Measurements from ENCODE around the gene PHETA1. TPM values are rescaled to one million over a fixed set of nuclear protein-coding genes. Genes with fewer than 3 reads are reported as not detected.
"Not testable (repeated sequence)": the region's sequence is repeated elsewhere in the genome, so short reads cannot be mapped to it uniquely, and the experiment has no call there.

Gene PHETA1
- total and polyA plus RNA-seq, 2 donors (not counting 1 experiment from before 2014, with no cell fraction given) = 7.4 to 9.4 TPM

DNA sequence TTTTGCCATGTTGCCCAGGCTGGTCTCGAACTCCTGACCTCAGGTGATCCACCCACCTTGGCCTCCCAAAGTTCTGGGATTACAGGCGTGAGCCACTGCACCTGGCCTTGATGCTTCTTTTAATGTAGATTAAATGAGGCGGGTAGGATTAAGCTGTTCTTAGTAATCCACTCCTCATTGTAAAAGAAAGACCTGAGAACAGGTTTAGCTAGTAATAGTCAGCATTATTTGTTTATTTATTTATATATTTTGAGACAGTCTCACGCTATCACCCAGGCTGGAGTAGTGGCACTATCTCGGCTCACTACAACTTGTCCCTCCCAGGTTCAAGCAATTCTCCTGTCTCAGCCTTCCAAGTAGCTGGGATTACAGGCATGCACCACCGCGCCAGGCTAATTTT, 27.4 kb upstream of the PHETA1 start:
- H2AFZ ChIP-seq (ENCODE audit: insufficient read depth, low read depth, low read length, poor library complexity, severe bottlenecking); H3K79me2 ChIP-seq (ENCODE audit: control insufficient read depth, insufficient read depth, low read length); H3K9ac ChIP-seq (ENCODE audit: low read length); H3K27me3 Mint-ChIP-seq; H3K4me3 ChIP-seq (ENCODE audit: control extremely low read depth in 1 of 5, extremely low read depth in 1 of 5, insufficient read depth in 1 of 5, low read depth in 2 of 5, low read length in 4 of 5); H3K9me3 Mint-ChIP-seq (ENCODE audit: insufficient read depth); H3K27me3 ChIP-seq (replicated peaks in 1 of 4; ENCODE audit: control extremely low read depth in 1 of 4, control insufficient read depth in 3 of 4, insufficient read depth in 4 of 4, low read length in 3 of 4); H3K27ac Mint-ChIP-seq; DNase-seq; H3K36me3 ChIP-seq (replicated peaks in 1 of 2; ENCODE audit: control extremely low read depth in 1 of 2, control insufficient read depth in 1 of 2, extremely low read depth in 1 of 2, insufficient read depth in 2 of 2, low read length in 1 of 2); H3K9me3 ChIP-seq (ENCODE audit: control extremely low read depth in 1 of 3, control insufficient read depth in 2 of 3, insufficient read depth in 1 of 3, low read length in 2 of 3); H4K20me1 ChIP-seq (ENCODE audit: control insufficient read depth, insufficient read depth, low read length, poor library complexity, severe bottlenecking); intact Hi-C loops (cut with micrococcal nuclease); ATAC-seq (ENCODE audit: low read depth); H3K27ac ChIP-seq (ENCODE audit: low read length in 2 of 2); H3K4me2 ChIP-seq (replicated peaks; ENCODE audit: low read depth, low read length, poor library complexity, severe bottlenecking); H3K4me3 Mint-ChIP-seq: not testable (repeated sequence)
- ChIA-PET POLR2A (interaction anchor here (1.0 to 1.9 kb wide), 3 partner anchors 27 to 132 kb away, joined by 3 to 7 read pairs (median 3); no protein-coding TSS in a partner anchor), CTCF (interaction anchor here (0.6 to 22.7 kb wide), 40 partner anchors 8 to 998 kb away, joined by 3 to 1472 read pairs (median 6); partner anchors contain the start of genes ACAD10, BRAP, PHETA1 and SH2B3)
- H3K4me1 ChIP-seq (ENCODE audit: control insufficient read depth in 2 of 2, insufficient read depth in 2 of 2, low read length in 2 of 2) = peaks cover 6 to 24% of the 10 kb centered on the region in 2 donors
- WGBS (ENCODE audit: insufficient coverage) = 100% methylated on average over 1 of the region's 7 CpGs
- peaks cover 28% of the 10 kb centered on the region for H3K4me1 Mint-ChIP-seq

- Mint-ChIP-seq H3K9me3 (ENCODE audit: insufficient read depth) (no peaks in the 10 kb centered on the region), H3K27me3 (no peaks in the 10 kb centered on the region), H3K27ac (no peak overlapping the region), H3K4me3 (no peak overlapping the region), H3K4me1 (peaks cover 28% of the 10 kb centered on the region)
- Histone ChIP-seq H2AFZ (ENCODE audit: insufficient read depth, low read depth, low read length, poor library complexity, severe bottlenecking) (no peak overlapping the region), H3K27ac (ENCODE audit: low read length in 2 of 2) (no peak overlapping the region), H3K4me2 (replicated peaks; ENCODE audit: low read depth, low read length, poor library complexity, severe bottlenecking) (no peak overlapping the region), H3K27me3 (replicated peaks in 1 of 4; ENCODE audit: control extremely low read depth in 1 of 4, control insufficient read depth in 3 of 4, insufficient read depth in 4 of 4, low read length in 3 of 4) (no peaks in the 10 kb centered on the region), H3K4me1 (ENCODE audit: control insufficient read depth in 2 of 2, insufficient read depth in 2 of 2, low read length in 2 of 2) (peaks cover 6 to 24% of the 10 kb centered on the region in 2 donors), H3K9ac (ENCODE audit: low read length) (no peak overlapping the region), H3K9me3 (ENCODE audit: control extremely low read depth in 1 of 3, control insufficient read depth in 2 of 3, insufficient read depth in 1 of 3, low read length in 2 of 3) (no peaks in the 10 kb centered on the region), H4K20me1 (ENCODE audit: control insufficient read depth, insufficient read depth, low read length, poor library complexity, severe bottlenecking) (no peaks in the 10 kb centered on the region), H3K36me3 (replicated peaks in 1 of 2; ENCODE audit: control extremely low read depth in 1 of 2, control insufficient read depth in 1 of 2, extremely low read depth in 1 of 2, insufficient read depth in 2 of 2, low read length in 1 of 2) (no peaks in the 10 kb centered on the region), H3K79me2 (ENCODE audit: control insufficient read depth, insufficient read depth, low read length) (no peaks in the 10 kb centered on the region), H3K4me3 (ENCODE audit: control extremely low read depth in 1 of 5, extremely low read depth in 1 of 5, insufficient read depth in 1 of 5, low read depth in 2 of 5, low read length in 4 of 5) (no peak overlapping the region)
- no peak for ATAC-seq (ENCODE audit: low read depth)
- intact Hi-C loops (cut with micrococcal nuclease) = no loop called here
- CTCF ChIA-PET = interaction anchor here (0.7 to 22.7 kb wide), 22 partner anchors 10 to 1611 kb away, joined by 3 to 1472 read pairs (median 8); partner anchors contain the start of genes PHETA1 and SH2B3
- POLR2A ChIA-PET = interaction anchor here (0.5 kb wide), 1 partner anchor 78 kb away, joined by 3 read pairs; no protein-coding TSS in a partner anchor
- no peak for DNase-seq
- WGBS (ENCODE audit: insufficient coverage) = 98% methylated on average over 3 of the region's 8 CpGs
- TF ChIP-seq EZH2 (IDR thresholded peaks at IDR 0.05; ENCODE audit: borderline replicate concordance, insufficient read depth, low read depth, low read length, poor library complexity, severe bottlenecking) = no peak
Observed at GRCh38 chr12:111395336-111396187, 26.7 kb upstream of the PHETA1 start.
